IMR-90 (cell line): ENCODE measurements around the gene ZAP70. TPM values are rescaled to one million over a fixed set of nuclear protein-coding genes. Genes with fewer than 3 reads are reported as not detected.

Experiments
- ATAC-seq: fragments of 200-7000 bp; cut with Tn5 transposase; 2 replicates; pipeline ENCODE4 v1.9.1; 2020; ENCODE audit warnings: low read depth, mild to moderate bottlenecking, moderate library complexity
- BruUV-seq: library from RNA; stranded (reverse); fragments of 400-500 nt; replicated peaks from 2 replicates; lab custom pipeline; 2021; lab: Mats Ljungman, UMichigan
- CTCF ChIA-PET: fragments of 300-600 bp; formaldehyde crosslinking; extraction: SDS; loops from one replicate; lab custom pipeline; 2021; ENCODE audit warnings: antibody characterized with exemption; lab: Yijun Ruan, JAX
- POLR2A ChIA-PET: fragments of 300-600 bp; sonication (Branson Sonifier 250); formaldehyde crosslinking; loops from one replicate; lab custom pipeline; 2022; ENCODE audit warnings: antibody characterized with exemption; ENCODE audit not compliant: unreplicated experiment; lab: Charles Lee
- DNase-seq: peaks from one replicate; pipeline ENCODE4 v3.0.0; 2013
- H2AFZ ChIP-seq: replicated peaks from 2 replicates; pipeline ENCODE3; 2013; ENCODE audit warnings: low read length, mild to moderate bottlenecking; ENCODE audit not compliant: poor library complexity
- H2AK5ac ChIP-seq: 2 replicates; pipeline ENCODE4 v1.6.1; 2013; ENCODE audit warnings: low read depth, low read length, inconsistent platforms
- H2AK9ac ChIP-seq: replicated peaks from 2 replicates; pipeline ENCODE3; 2013; ENCODE audit warnings: mild to moderate bottlenecking, low read depth, low read length, moderate library complexity; ENCODE audit not compliant: poor library complexity
- H2BK120ac ChIP-seq: 2 replicates; pipeline ENCODE4 v1.6.1; 2013; ENCODE audit warnings: low read depth, low read length, inconsistent platforms
- H2BK15ac ChIP-seq: 3 replicates; pipeline ENCODE4 v1.6.1; 2013; ENCODE audit warnings: low read depth, low read length, inconsistent platforms
- H2BK20ac ChIP-seq: 2 replicates; pipeline ENCODE4 v1.6.1; 2013; ENCODE audit warnings: low read depth, mild to moderate bottlenecking, inconsistent platforms, low read length, moderate library complexity
- H2BK5ac ChIP-seq: 2 replicates; pipeline ENCODE4 v1.6.1; 2013; ENCODE audit warnings: mild to moderate bottlenecking, low read depth, low read length, inconsistent platforms; ENCODE audit not compliant: poor library complexity, severe bottlenecking
- H3K14ac ChIP-seq: replicated peaks from 2 replicates; pipeline ENCODE4 v1.6.1; 2013; ENCODE audit warnings: low read depth, low read length, inconsistent platforms
- H3K18ac ChIP-seq: 2 replicates; pipeline ENCODE4 v1.6.1; 2013; ENCODE audit warnings: low read depth, low read length, control low read depth
- H3K23ac ChIP-seq: 2 replicates; pipeline ENCODE4 v1.6.1; 2013; ENCODE audit warnings: low read depth, low read length, inconsistent platforms
- H3K27ac ChIP-seq: 2 replicates; pipeline ENCODE4 v1.5.1; 2013; ENCODE audit warnings: mild to moderate bottlenecking, control low read depth, low read length; ENCODE audit not compliant: insufficient read depth
- H3K27me3 ChIP-seq: 2 replicates; pipeline ENCODE4 v1.6.1; 2013; ENCODE audit warnings: low read length; ENCODE audit not compliant: control insufficient read depth, insufficient read depth
- H3K36me3 ChIP-seq: 2 replicates; pipeline ENCODE4 v1.6.1; 2013; ENCODE audit warnings: low read length, mixed read lengths; ENCODE audit not compliant: control insufficient read depth, insufficient read depth
- H3K4ac ChIP-seq: 2 replicates; pipeline ENCODE4 v1.6.1; 2013; ENCODE audit warnings: low read depth, low read length, inconsistent platforms
- H3K4me1 ChIP-seq: 2 replicates; pipeline ENCODE4 v1.6.1; 2013; ENCODE audit warnings: low read length, mixed read lengths; ENCODE audit not compliant: control insufficient read depth, insufficient read depth
- H3K4me2 ChIP-seq: 2 replicates; pipeline ENCODE4 v1.6.1; 2013; ENCODE audit warnings: low read depth, mild to moderate bottlenecking, control low read depth, low read length, moderate library complexity
- H3K4me3 ChIP-seq: 2 replicates; pipeline ENCODE4 v1.5.1; 2013; ENCODE audit warnings: low read depth, mild to moderate bottlenecking, control low read depth, low read length, moderate library complexity; ENCODE audit not compliant: insufficient read depth
- H3K56ac ChIP-seq: 2 replicates; pipeline ENCODE4 v1.6.1; 2013; ENCODE audit warnings: low read length, inconsistent platforms; ENCODE audit not compliant: insufficient read depth; ENCODE audit errors: extremely low read depth
- H3K79me1 ChIP-seq, 2 experiments: 2 replicates each; pipeline ENCODE4 v1.6.1; 2013; ENCODE audit warnings: low read length in 2 of 2, inconsistent platforms in 1 of 2, low read depth in 1 of 2
- H3K9ac ChIP-seq: 2 replicates; pipeline ENCODE4 v1.6.1; 2013; ENCODE audit warnings: low read depth, low read length, control low read depth
- H3K9me1 ChIP-seq: 2 replicates; pipeline ENCODE4 v1.6.1; 2013; ENCODE audit warnings: low read length, inconsistent platforms; ENCODE audit not compliant: insufficient read depth
- H3K9me3 ChIP-seq: 2 replicates; pipeline ENCODE4 v1.6.1; 2013; ENCODE audit warnings: low read length; ENCODE audit not compliant: control insufficient read depth, insufficient read depth
- H4K20me1 ChIP-seq: 2 replicates; pipeline ENCODE4 v1.6.1; 2013; ENCODE audit warnings: low read length, inconsistent platforms; ENCODE audit not compliant: insufficient read depth
- H4K5ac ChIP-seq: 2 replicates; pipeline ENCODE4 v1.6.1; 2013; ENCODE audit warnings: mild to moderate bottlenecking, low read depth, low read length, control low read depth
- H4K8ac ChIP-seq, 2 experiments: 2 replicates each; pipeline ENCODE4 v1.6.1; 2013; ENCODE audit warnings: low read depth in 2 of 2, low read length in 2 of 2, control low read depth in 1 of 2, inconsistent platforms in 1 of 2
- H4K91ac ChIP-seq: 2 replicates; pipeline ENCODE4 v1.6.1; 2013; ENCODE audit warnings: low read depth, low read length, inconsistent platforms; ENCODE audit not compliant: insufficient read depth
- BHLHE40 ChIP-seq: fragments of 150-350 bp; IDR thresholded peaks from 2 replicates; pipeline ENCODE4 v1.6.1; 2016; ENCODE audit warnings: mild to moderate bottlenecking, low read depth, low read length
- CEBPB ChIP-seq: IDR thresholded peaks from 2 replicates; pipeline ENCODE4 v1.6.1; 2012; ENCODE audit warnings: low read depth, low read length, improper control_type of control experiment
- CHD1 ChIP-seq: IDR thresholded peaks from 2 replicates; pipeline ENCODE4 v1.6.1; 2012; ENCODE audit warnings: low read depth, low read length, improper control_type of control experiment
- FOS ChIP-seq: fragments of 150-350 bp; IDR thresholded peaks from 2 replicates; pipeline ENCODE4 v1.6.1; 2016; ENCODE audit warnings: low read depth, low read length
- MAFK ChIP-seq: IDR thresholded peaks from 2 replicates; pipeline ENCODE4 v1.6.1; 2012; ENCODE audit warnings: low read depth, low read length, improper control_type of control experiment
- MAZ ChIP-seq: IDR thresholded peaks from 2 replicates; pipeline ENCODE4 v1.6.1; 2012; ENCODE audit warnings: low read depth, mild to moderate bottlenecking, low read length, improper control_type of control experiment, moderate library complexity, borderline replicate concordance
- MXI1 ChIP-seq: IDR thresholded peaks from 2 replicates; pipeline ENCODE4 v1.6.1; 2012; ENCODE audit warnings: low read depth, mild to moderate bottlenecking, low read length, moderate library complexity, borderline replicate concordance
- NFE2L2 ChIP-seq: fragments of 150-350 bp; IDR thresholded peaks from 2 replicates; pipeline ENCODE4 v1.6.1; 2016; ENCODE audit warnings: low read depth, mild to moderate bottlenecking, low read length
- POLR2A ChIP-seq: IDR thresholded peaks from 2 replicates; pipeline ENCODE4 v1.6.1; 2012; ENCODE audit warnings: mild to moderate bottlenecking, low read depth, low read length
- RAD21 ChIP-seq: IDR thresholded peaks from 2 replicates; pipeline ENCODE4 v1.6.1; 2012; ENCODE audit warnings: low read length, improper control_type of control experiment
- RCOR1 ChIP-seq: IDR thresholded peaks from 2 replicates; pipeline ENCODE4 v1.6.1; 2012; ENCODE audit warnings: mild to moderate bottlenecking, low read length, improper control_type of control experiment; ENCODE audit not compliant: insufficient replicate concordance
- RFX5 ChIP-seq: IDR thresholded peaks from 2 replicates; pipeline ENCODE4 v1.8.0; 2012; ENCODE audit warnings: low read depth, mild to moderate bottlenecking, low read length, moderate library complexity
- SMC3 ChIP-seq: fragments of 150-350 bp; IDR thresholded peaks from 2 replicates; pipeline ENCODE4 v1.6.1; 2016; ENCODE audit warnings: low read depth, mild to moderate bottlenecking, antibody characterized with exemption, low read length, moderate library complexity
- WGBS, 2 experiments: methylation state at CpG; one replicate each; pipeline versions ENCODE4 v1.1.5 to v1.1.7; 2013; ENCODE audit warnings: missing lambda C conversion rate in 2 of 2; ENCODE audit not compliant: insufficient read length in 1 of 2; ENCODE audit errors: extremely low coverage in 2 of 2; 5-methylcytosine and 5-hydroxymethylcytosine counted together
- dilution Hi-C: fragments of 300-500 bp; cut with HindIII; formaldehyde crosslinking; loops from one replicate; pipeline ENCODE4 v1.14.3; 2018; ENCODE audit warnings: low sequenced_read_pairs; ENCODE audit not compliant: unreplicated experiment
- in situ Hi-C: fragments of 300-500 bp; cut with MboI; formaldehyde crosslinking; loops from 3 replicates; pipeline ENCODE4 v1.14.3; 2019; ENCODE audit warnings: low sequenced_read_pairs, inconsistent platforms, mixed read lengths
- intact Hi-C: fragments of 100-400 bp; cut with micrococcal nuclease; formaldehyde crosslinking; loops from 2 replicates; pipeline ENCODE4 v1.10.0; 2022
- polyA plus RNA-seq, 3 experiments: library from polyadenylated mRNA; depleted of rRNA; stranded (reverse); fragments of >200 nt; gene quantifications; 2 replicates each; pipeline ENCODE4 v1.2.3, GENCODE V29; 2012; ENCODE audit warnings: low replicate concordance in 1 of 3
- total RNA-seq: library from RNA; depleted of rRNA; stranded (reverse); fragments of >200 nt; gene quantifications from 2 replicates; pipeline ENCODE4 v1.2.3, GENCODE V29; 2012
- TF ChIP-seq, protein P1 (sequence below): fragments of 150-350 bp; IDR thresholded peaks from 2 replicates; pipeline ENCODE4 v1.6.1; 2016; ENCODE audit warnings: low read depth, mild to moderate bottlenecking, low read length, moderate library complexity, borderline replicate concordance
- TF ChIP-seq, protein P2 (sequence below): fragments of 150-350 bp; IDR thresholded peaks from 2 replicates; pipeline ENCODE4 v1.6.1; 2017; ENCODE audit warnings: mild to moderate bottlenecking, antibody characterized with exemption, low read length, low read depth
- TF ChIP-seq, protein P3 (sequence below): conservative IDR thresholded peaks from 2 replicates; pipeline ENCODE4 v1.5.1; 2012; ENCODE audit warnings: mild to moderate bottlenecking, low read depth, low read length, improper control_type of control experiment

Gene ZAP70
- total and polyA plus RNA-seq, 2 of the 4 experiments (the other 2 are of a cell fraction), result under 0.01 to 0.09 TPM

DNA sequence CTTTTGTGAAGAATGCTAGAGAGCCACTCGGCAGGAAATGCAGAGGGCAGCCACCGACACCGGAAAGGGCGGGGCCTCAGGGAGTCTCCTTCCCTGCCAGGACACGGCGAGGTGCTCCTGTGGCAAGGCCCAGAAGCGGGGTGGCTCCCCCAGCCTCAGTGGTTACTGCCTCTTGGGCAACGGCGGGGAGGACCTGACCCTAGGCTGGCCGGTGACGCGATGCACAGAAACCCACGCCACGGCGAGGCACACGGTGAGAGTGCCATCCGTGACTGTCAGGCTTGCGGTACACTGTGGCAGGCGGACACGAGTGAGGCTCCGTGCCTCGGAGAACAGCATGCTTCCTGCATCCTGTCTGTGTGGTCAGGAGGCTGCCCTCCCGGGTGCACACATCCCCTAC lies 47.8 kb downstream of the ZAP70 start:
- TF ChIP-seq MAZ (no peak), RCOR1 (no peak), NFE2L2 (no peak), BHLHE40 (no peak), RAD21 (no peak), POLR2A (no peak), MXI1 (no peak), RFX5 (no peak), FOS (no peak), CEBPB (no peak), CHD1 (no peak), SMC3 (no peak), MAFK (no peak)
- TF ChIP-seq, protein P1, sequence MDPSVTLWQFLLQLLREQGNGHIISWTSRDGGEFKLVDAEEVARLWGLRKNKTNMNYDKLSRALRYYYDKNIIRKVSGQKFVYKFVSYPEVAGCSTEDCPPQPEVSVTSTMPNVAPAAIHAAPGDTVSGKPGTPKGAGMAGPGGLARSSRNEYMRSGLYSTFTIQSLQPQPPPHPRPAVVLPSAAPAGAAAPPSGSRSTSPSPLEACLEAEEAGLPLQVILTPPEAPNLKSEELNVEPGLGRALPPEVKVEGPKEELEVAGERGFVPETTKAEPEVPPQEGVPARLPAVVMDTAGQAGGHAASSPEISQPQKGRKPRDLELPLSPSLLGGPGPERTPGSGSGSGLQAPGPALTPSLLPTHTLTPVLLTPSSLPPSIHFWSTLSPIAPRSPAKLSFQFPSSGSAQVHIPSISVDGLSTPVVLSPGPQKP, result no peak
- TF ChIP-seq, protein P2, sequence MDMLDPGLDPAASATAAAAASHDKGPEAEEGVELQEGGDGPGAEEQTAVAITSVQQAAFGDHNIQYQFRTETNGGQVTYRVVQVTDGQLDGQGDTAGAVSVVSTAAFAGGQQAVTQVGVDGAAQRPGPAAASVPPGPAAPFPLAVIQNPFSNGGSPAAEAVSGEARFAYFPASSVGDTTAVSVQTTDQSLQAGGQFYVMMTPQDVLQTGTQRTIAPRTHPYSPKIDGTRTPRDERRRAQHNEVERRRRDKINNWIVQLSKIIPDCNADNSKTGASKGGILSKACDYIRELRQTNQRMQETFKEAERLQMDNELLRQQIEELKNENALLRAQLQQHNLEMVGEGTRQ, result no peak
- TF ChIP-seq, protein P3, sequence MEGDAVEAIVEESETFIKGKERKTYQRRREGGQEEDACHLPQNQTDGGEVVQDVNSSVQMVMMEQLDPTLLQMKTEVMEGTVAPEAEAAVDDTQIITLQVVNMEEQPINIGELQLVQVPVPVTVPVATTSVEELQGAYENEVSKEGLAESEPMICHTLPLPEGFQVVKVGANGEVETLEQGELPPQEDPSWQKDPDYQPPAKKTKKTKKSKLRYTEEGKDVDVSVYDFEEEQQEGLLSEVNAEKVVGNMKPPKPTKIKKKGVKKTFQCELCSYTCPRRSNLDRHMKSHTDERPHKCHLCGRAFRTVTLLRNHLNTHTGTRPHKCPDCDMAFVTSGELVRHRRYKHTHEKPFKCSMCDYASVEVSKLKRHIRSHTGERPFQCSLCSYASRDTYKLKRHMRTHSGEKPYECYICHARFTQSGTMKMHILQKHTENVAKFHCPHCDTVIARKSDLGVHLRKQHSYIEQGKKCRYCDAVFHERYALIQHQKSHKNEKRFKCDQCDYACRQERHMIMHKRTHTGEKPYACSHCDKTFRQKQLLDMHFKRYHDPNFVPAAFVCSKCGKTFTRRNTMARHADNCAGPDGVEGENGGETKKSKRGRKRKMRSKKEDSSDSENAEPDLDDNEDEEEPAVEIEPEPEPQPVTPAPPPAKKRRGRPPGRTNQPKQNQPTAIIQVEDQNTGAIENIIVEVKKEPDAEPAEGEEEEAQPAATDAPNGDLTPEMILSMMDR, result no peak
- Histone ChIP-seq H2BK15ac (no peak overlapping the region), H3K27ac (no peak overlapping the region), H4K8ac (no peak overlapping the region), H3K36me3 (peaks cover 58% of the 10 kb centered on the region), H3K4ac (no peak overlapping the region), H4K5ac (no peak overlapping the region), H3K4me3 (no peak overlapping the region), H2BK120ac (no peak overlapping the region), H2BK5ac (no peak overlapping the region), H2AK9ac (no peak overlapping the region), H3K56ac (no peak overlapping the region), H4K91ac (no peak overlapping the region), H2BK20ac (no peak overlapping the region), H3K79me1 (no peaks in the 10 kb centered on the region), H3K23ac (no peak overlapping the region), H3K27me3 (no peaks in the 10 kb centered on the region), H3K9me1 (peaks cover 8% of the 10 kb centered on the region; the same call in 1 of the 2 replicates), H2AFZ (no peak overlapping the region), H3K9ac (no peak overlapping the region), H4K20me1 (no peaks in the 10 kb centered on the region), H3K4me2 (no peak overlapping the region), H3K14ac (no peak overlapping the region), H2AK5ac (no peak overlapping the region), H3K4me1 (no peaks in the 10 kb centered on the region), H3K18ac (no peak overlapping the region), H3K9me3 (no peaks in the 10 kb centered on the region)
- dilution Hi-C loops (no loop called here), in situ Hi-C loops (no loop called here), intact Hi-C loops (loop anchor here (10.0 kb wide), 1 partner anchor 56 kb away; no protein-coding TSS in a partner anchor)
- no TSS peak for BruUV-seq
- 87% methylated on average over 22 of the region's 23 CpGs; no CpG with 5 or more reads in 1 of the 2 experiments for WGBS, 2 experiments
- CTCF ChIA-PET, result no interaction called here
- ATAC-seq (no peak), DNase-seq (no peak)
- POLR2A ChIA-PET, result no interaction called here
